Panc1 (cell line): ENCODE data around the gene ACSL5. TPM values are rescaled to one million over a fixed set of nuclear protein-coding genes. Genes with fewer than 3 reads are reported as not detected.

ENCODE experiments used
- ATAC-seq: fragments of 200-7000 bp; cut with Tn5 transposase; 2 replicates; pipeline ENCODE4 v1.9.1; 2020; ENCODE audit warnings: mild to moderate bottlenecking, moderate library complexity
- BruUV-seq: library from RNA; stranded (reverse); fragments of 400-500 nt; replicated peaks from 2 replicates; lab custom pipeline; 2021; lab: Mats Ljungman, UMichigan
- CTCF ChIA-PET: fragments of 300-600 bp; sonication (Branson Sonifier 250); formaldehyde crosslinking; loops from one replicate; lab custom pipeline; 2022; ENCODE audit warnings: antibody characterized with exemption; lab: Charles Lee
- POLR2A ChIA-PET: fragments of 300-600 bp; sonication (Branson Sonifier 250); formaldehyde crosslinking; loops from one replicate; lab custom pipeline; 2022; ENCODE audit warnings: antibody characterized with exemption; lab: Charles Lee
- DNase-seq: peaks from one replicate; pipeline ENCODE4 v3.0.0-alpha.2; 2010; ENCODE audit warnings: low read depth, low spot score
- H3K27ac ChIP-seq: 2 replicates; pipeline ENCODE4 v1.5.1; 2011; ENCODE audit warnings: mild to moderate bottlenecking, low read length, inconsistent platforms
- H3K27me3 ChIP-seq: fragments of 200-500 bp; sonication (Bioruptor generic); 2 replicates; pipeline ENCODE4 v1.6.0; 2014; ENCODE audit warnings: low read length, inconsistent platforms; ENCODE audit not compliant: control insufficient read depth, insufficient read depth
- H3K36me3 ChIP-seq: fragments of 200-500 bp; sonication (Bioruptor generic); 2 replicates; pipeline ENCODE4 v1.5.1; 2014; ENCODE audit warnings: inconsistent platforms, mild to moderate bottlenecking, low read length, moderate library complexity; ENCODE audit not compliant: control insufficient read depth, insufficient read depth
- H3K4me1 ChIP-seq: 2 replicates; pipeline ENCODE4 v1.5.1; 2011; ENCODE audit warnings: inconsistent platforms, mild to moderate bottlenecking, low read length, moderate library complexity; ENCODE audit not compliant: control insufficient read depth, insufficient read depth
- H3K4me3 ChIP-seq, 2 experiments: 2 replicates each; pipeline ENCODE4 v1.5.1; 2011 to 2012; ENCODE audit warnings: low read depth in 2 of 2, low read length in 2 of 2, mild to moderate bottlenecking in 2 of 2, inconsistent platforms in 1 of 2, moderate library complexity in 1 of 2
- H3K9me3 ChIP-seq: fragments of 200-500 bp; sonication (Bioruptor generic); 2 replicates; pipeline ENCODE4 v1.5.1; 2014; ENCODE audit warnings: low read depth, mild to moderate bottlenecking, inconsistent platforms, low read length, moderate library complexity; ENCODE audit not compliant: control insufficient read depth, insufficient read depth
- POLR2AphosphoS5 ChIP-seq: IDR thresholded peaks from 2 replicates; pipeline ENCODE4 v1.6.1; 2012; ENCODE audit warnings: mild to moderate bottlenecking, low read depth, low read length, moderate library complexity
- SIN3A ChIP-seq: IDR thresholded peaks from 2 replicates; pipeline ENCODE4 v1.6.1; 2012; ENCODE audit warnings: low read depth, mild to moderate bottlenecking, low read length, moderate library complexity, borderline replicate concordance; ENCODE audit not compliant: insufficient read depth
- TCF7L2 ChIP-seq: IDR thresholded peaks from 2 replicates; pipeline ENCODE4 v1.6.1; 2011; ENCODE audit warnings: mild to moderate bottlenecking, low read depth, low read length, inconsistent platforms
- in situ Hi-C: cut with HindIII; loops from 2 replicates; pipeline ENCODE4 v1.10.0; 2016; ENCODE audit warnings: low sequenced_read_pairs, low pct_unique_long_range_greater_than_20kb
- intact Hi-C: fragments of 100-400 bp; cut with micrococcal nuclease; formaldehyde crosslinking; loops from one replicate; pipeline ENCODE4 v1.10.0; 2022; ENCODE audit not compliant: unreplicated experiment
- total RNA-seq: library from RNA; stranded (reverse); gene quantifications from one replicate; pipeline ENCODE4 v1.2.1, GENCODE V29; 2021; ENCODE audit not compliant: unreplicated experiment
- TF ChIP-seq, protein P1 (sequence below), 2 experiments: IDR thresholded peaks; 2 replicates each; pipeline ENCODE4 v1.6.1; 2011 to 2012; ENCODE audit warnings: low read depth in 2 of 2, control low read depth in 1 of 2, low read length in 1 of 2, mild to moderate bottlenecking in 1 of 2, moderate library complexity in 1 of 2; ENCODE audit not compliant: insufficient read depth in 1 of 2
- TF ChIP-seq, protein P2 (sequence below): fragments of 450-650 bp; IDR thresholded peaks from 2 replicates; pipeline ENCODE4 v1.5.1; 2017; ENCODE audit warnings: mild to moderate bottlenecking

ACSL5 gene
- total RNA-seq, 1 experiment from 2014 or later, result 2.4 TPM

DNA sequence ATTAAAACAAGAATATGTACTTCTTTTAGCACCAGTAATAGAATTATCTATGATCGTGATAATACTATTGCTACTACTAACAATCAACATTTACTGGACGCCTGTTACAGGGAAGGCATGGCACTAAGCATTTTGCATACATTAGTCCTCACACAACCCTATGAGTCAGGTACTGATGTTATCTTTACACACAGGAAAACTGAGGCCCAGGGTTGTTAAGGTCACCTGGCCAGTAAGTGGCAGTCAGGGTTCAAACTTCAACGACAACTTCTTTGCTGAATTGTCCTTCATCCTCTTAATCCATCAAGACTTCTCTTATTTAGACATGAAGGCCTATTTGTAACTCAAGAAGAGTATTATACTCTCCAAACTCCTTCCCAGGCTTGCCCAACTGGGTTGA, 41.9 kb upstream of the ACSL5 start:
- Histone ChIP-seq H3K4me1 (no peaks in the 10 kb centered on the region), H3K27ac (no peak overlapping the region), H3K27me3 (peaks cover 12% of the 10 kb centered on the region), H3K4me3 (no peak overlapping the region), H3K9me3 (no peaks in the 10 kb centered on the region), H3K36me3 (no peaks in the 10 kb centered on the region; the same call in 1 of the 2 replicates)
- DNase-seq, result no peak
- POLR2A ChIA-PET, result no interaction called here
- ATAC-seq, result no peak
- CTCF ChIA-PET, result no interaction called here
- in situ Hi-C loops (no loop called here), intact Hi-C loops (no loop called here)
- TF ChIP-seq, protein P1, sequence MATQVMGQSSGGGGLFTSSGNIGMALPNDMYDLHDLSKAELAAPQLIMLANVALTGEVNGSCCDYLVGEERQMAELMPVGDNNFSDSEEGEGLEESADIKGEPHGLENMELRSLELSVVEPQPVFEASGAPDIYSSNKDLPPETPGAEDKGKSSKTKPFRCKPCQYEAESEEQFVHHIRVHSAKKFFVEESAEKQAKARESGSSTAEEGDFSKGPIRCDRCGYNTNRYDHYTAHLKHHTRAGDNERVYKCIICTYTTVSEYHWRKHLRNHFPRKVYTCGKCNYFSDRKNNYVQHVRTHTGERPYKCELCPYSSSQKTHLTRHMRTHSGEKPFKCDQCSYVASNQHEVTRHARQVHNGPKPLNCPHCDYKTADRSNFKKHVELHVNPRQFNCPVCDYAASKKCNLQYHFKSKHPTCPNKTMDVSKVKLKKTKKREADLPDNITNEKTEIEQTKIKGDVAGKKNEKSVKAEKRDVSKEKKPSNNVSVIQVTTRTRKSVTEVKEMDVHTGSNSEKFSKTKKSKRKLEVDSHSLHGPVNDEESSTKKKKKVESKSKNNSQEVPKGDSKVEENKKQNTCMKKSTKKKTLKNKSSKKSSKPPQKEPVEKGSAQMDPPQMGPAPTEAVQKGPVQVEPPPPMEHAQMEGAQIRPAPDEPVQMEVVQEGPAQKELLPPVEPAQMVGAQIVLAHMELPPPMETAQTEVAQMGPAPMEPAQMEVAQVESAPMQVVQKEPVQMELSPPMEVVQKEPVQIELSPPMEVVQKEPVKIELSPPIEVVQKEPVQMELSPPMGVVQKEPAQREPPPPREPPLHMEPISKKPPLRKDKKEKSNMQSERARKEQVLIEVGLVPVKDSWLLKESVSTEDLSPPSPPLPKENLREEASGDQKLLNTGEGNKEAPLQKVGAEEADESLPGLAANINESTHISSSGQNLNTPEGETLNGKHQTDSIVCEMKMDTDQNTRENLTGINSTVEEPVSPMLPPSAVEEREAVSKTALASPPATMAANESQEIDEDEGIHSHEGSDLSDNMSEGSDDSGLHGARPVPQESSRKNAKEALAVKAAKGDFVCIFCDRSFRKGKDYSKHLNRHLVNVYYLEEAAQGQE (IDR thresholded peaks at IDR 0.05; ENCODE audit: insufficient read depth in 1 of 2, low read depth in 2 of 2, low read length in 1 of 2), result no peak
- no peak for TF ChIP-seq SIN3A
- no peak for TF ChIP-seq POLR2AphosphoS5
- TF ChIP-seq TCF7L2, result no peak
- BruUV-seq, result no TSS peak

- intact Hi-C loops (no loop called here), in situ Hi-C loops (no loop called here)
- ATAC-seq (no peak), DNase-seq (no peak)
- peaks cover 12% of the 10 kb centered on the region for H3K27me3 ChIP-seq
- ChIA-PET CTCF (no interaction called here), POLR2A (interaction anchor here (1.1 kb wide), 1 partner anchor 41 kb away, joined by 3 read pairs; the partner anchor contains the start of gene ACSL5)
- no peaks in the 10 kb centered on the region for H3K9me3 ChIP-seq
- no peak overlapping the region for H3K27ac ChIP-seq
- H3K36me3 ChIP-seq, result no peaks in the 10 kb centered on the region; the same call in 1 of the 2 replicates
- BruUV-seq, result no TSS peak
- TF ChIP-seq POLR2AphosphoS5, result no peak
- no peak for TF ChIP-seq TCF7L2
- TF ChIP-seq, protein P2, sequence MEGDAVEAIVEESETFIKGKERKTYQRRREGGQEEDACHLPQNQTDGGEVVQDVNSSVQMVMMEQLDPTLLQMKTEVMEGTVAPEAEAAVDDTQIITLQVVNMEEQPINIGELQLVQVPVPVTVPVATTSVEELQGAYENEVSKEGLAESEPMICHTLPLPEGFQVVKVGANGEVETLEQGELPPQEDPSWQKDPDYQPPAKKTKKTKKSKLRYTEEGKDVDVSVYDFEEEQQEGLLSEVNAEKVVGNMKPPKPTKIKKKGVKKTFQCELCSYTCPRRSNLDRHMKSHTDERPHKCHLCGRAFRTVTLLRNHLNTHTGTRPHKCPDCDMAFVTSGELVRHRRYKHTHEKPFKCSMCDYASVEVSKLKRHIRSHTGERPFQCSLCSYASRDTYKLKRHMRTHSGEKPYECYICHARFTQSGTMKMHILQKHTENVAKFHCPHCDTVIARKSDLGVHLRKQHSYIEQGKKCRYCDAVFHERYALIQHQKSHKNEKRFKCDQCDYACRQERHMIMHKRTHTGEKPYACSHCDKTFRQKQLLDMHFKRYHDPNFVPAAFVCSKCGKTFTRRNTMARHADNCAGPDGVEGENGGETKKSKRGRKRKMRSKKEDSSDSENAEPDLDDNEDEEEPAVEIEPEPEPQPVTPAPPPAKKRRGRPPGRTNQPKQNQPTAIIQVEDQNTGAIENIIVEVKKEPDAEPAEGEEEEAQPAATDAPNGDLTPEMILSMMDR, result no peak
- TF ChIP-seq, protein P1 (IDR thresholded peaks at IDR 0.05; ENCODE audit: insufficient read depth in 1 of 2, low read depth in 2 of 2, low read length in 1 of 2), result no peak
- TF ChIP-seq SIN3A, result no peak
- no peak overlapping the region for H3K4me3 ChIP-seq
- H3K4me1 ChIP-seq, result no peaks in the 10 kb centered on the region
Measured at GRCh38 chr10:112332509-112333228, 41.2 kb upstream of the ACSL5 start.
